Muscle layer of duodenum (tissue), 2 donors: Measurements from ENCODE around the gene DBH.
"Not testable (repeated sequence)": the region's sequence is repeated elsewhere in the genome, so short reads cannot be mapped to it uniquely, and the experiment has no call there.

Experiments used
- H3K27ac ChIP-seq: one replicate; pipeline ENCODE4 v1.7.0; 2013; ENCODE audit warnings: mild to moderate bottlenecking, low read length
- H3K27me3 ChIP-seq: one replicate; pipeline ENCODE4 v1.7.0; 2013; ENCODE audit warnings: low read depth, mild to moderate bottlenecking, control low read depth, low read length
- H3K36me3 ChIP-seq, 2 donors: one replicate each; pipeline ENCODE4 v1.7.0; 2013; ENCODE audit warnings: low read length in 2 of 2, control low read depth in 1 of 2, mild to moderate bottlenecking in 1 of 2; ENCODE audit not compliant: insufficient read depth in 2 of 2, control insufficient read depth in 1 of 2
- H3K4me1 ChIP-seq, 2 donors: one replicate each; pipeline ENCODE4 v1.7.0; 2013; ENCODE audit warnings: low read length in 2 of 2, mild to moderate bottlenecking in 2 of 2, control low read depth in 1 of 2, moderate library complexity in 1 of 2; ENCODE audit not compliant: insufficient read depth in 2 of 2, control insufficient read depth in 1 of 2
- H3K4me3 ChIP-seq, 2 donors: one replicate each; pipeline ENCODE4 v1.7.0; 2013; ENCODE audit warnings: low read length in 2 of 2, low read depth in 1 of 2, mild to moderate bottlenecking in 1 of 2
- H3K9me3 ChIP-seq, 2 donors: one replicate each; pipeline ENCODE4 v1.7.0; 2013; ENCODE audit warnings: low read length in 2 of 2, control low read depth in 1 of 2, mild to moderate bottlenecking in 1 of 2; ENCODE audit not compliant: control insufficient read depth in 1 of 2
- donor health status: healthy.

The DBH gene

DNA sequence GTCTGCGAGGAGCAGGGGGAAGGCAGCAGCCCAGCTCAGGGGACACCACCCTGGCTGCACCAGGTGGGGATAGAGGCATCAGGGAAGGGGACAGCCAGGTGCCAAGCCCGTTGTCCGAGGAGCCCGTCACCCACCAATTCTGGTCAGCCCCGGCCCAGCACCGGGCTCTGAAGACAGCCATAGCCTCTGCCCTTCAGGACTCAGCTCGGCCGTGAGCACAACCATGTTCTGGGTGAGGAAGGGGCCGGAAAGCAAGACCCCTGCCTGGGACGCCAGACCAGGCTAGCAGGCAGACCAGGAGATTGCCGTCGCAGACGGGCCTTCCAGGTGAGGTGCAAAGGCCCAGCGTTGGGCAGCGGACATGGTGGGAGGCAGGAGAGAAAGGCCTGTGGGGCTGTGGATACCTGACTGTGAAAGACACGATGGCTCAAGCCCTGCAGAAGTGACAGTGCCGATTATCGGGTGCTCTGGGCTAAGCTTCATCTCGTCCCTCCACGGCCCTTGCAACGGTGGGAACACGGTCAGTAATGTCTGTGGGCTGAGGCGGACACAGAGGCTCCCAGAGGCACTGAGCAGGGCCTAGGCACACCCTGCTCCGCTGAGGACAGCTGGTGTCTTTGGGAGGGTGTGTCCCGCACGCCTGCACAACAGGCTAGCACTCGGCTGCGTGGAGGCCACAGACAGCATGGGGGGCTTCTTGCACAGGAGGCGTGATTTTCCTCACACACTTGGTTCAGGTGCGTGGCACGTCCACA lies 36.5 kb downstream of the DBH start:
- no peaks in the 10 kb centered on the region for H3K27me3 ChIP-seq

GRCh38 chr9:133673258-133673655 lies 37.1 kb downstream of the DBH start:
- Histone ChIP-seq H3K27me3 (no peaks in the 10 kb centered on the region), H3K36me3 (no peaks in the 10 kb centered on the region), H3K9me3 (no peaks in the 10 kb centered on the region), H3K27ac (no peak overlapping the region), H3K4me3 (no peak overlapping the region), H3K4me1 (no peaks in the 10 kb centered on the region)

More for the DNA sequence above, 36.5 kb downstream of the DBH start:
- Histone ChIP-seq H3K4me1 (no peaks in the 10 kb centered on the region), H3K27ac (no peak overlapping the region), H3K36me3 (no peaks in the 10 kb centered on the region), H3K4me3 (no peak overlapping the region), H3K9me3 (no peaks in the 10 kb centered on the region)

- Histone ChIP-seq H3K36me3 (no peaks in the 10 kb centered on the region), H3K27me3 (no peaks in the 10 kb centered on the region)
Measured at GRCh38 chr9:133674091-133674490, 37.9 kb downstream of the DBH start.

DNA sequence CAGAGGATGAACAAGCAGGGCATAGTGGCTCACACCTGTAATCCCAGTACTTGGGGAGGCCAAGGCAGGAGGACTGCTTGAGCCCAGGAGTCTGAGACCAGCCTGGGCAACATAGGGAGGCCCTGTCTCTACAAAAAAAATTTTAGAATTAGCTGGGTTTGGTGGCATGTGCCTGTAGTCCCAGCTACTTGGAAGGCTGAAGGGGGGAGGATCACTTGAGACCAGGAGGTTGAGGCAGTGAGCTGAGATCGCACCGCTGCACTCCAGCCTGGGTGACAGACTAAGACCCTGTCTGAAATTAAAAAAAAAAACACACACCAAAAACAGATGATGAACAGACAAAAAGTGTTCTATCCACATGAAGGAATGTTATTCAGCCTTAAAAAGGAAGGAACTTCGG lies 39.6 kb downstream of the DBH start:
- not testable (repeated sequence) for H3K4me3 ChIP-seq, H3K36me3 ChIP-seq, H3K9me3 ChIP-seq, H3K27ac ChIP-seq, H3K27me3 ChIP-seq, H3K4me1 ChIP-seq

More at GRCh38 chr9:133674091-133674490, 37.9 kb downstream of the DBH start:
- Histone ChIP-seq H3K9me3 (no peaks in the 10 kb centered on the region), H3K4me1 (peaks cover 0 to 3% of the 10 kb centered on the region in 2 donors), H3K27ac (no peak overlapping the region), H3K4me3 (no peak overlapping the region)

DNA sequence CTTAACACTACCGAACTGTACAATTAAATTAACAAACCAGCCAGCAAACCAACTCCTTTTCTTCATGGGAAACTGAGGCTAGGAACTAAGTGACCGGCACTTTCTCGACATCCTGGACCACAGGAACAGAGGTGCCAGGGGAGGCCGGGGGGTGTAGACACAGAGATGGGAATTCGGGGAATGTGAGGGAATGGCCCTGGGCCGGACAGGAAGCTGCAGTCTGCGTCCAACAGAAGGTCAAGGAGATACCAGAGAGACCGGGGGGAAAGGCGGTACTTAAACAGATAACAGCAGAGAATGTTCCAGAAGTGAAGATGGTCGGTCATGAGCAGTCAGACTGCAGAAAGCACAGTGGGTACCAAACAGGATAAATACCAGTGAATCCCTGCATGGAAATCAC lies 40.3 kb downstream of the DBH start:
- Histone ChIP-seq H3K27ac (no peak overlapping the region), H3K4me3 (no peak overlapping the region), H3K27me3 (no peaks in the 10 kb centered on the region), H3K36me3 (no peaks in the 10 kb centered on the region), H3K9me3 (no peaks in the 10 kb centered on the region), H3K4me1 (peaks cover 0 to 5% of the 10 kb centered on the region in 2 donors)

DNA sequence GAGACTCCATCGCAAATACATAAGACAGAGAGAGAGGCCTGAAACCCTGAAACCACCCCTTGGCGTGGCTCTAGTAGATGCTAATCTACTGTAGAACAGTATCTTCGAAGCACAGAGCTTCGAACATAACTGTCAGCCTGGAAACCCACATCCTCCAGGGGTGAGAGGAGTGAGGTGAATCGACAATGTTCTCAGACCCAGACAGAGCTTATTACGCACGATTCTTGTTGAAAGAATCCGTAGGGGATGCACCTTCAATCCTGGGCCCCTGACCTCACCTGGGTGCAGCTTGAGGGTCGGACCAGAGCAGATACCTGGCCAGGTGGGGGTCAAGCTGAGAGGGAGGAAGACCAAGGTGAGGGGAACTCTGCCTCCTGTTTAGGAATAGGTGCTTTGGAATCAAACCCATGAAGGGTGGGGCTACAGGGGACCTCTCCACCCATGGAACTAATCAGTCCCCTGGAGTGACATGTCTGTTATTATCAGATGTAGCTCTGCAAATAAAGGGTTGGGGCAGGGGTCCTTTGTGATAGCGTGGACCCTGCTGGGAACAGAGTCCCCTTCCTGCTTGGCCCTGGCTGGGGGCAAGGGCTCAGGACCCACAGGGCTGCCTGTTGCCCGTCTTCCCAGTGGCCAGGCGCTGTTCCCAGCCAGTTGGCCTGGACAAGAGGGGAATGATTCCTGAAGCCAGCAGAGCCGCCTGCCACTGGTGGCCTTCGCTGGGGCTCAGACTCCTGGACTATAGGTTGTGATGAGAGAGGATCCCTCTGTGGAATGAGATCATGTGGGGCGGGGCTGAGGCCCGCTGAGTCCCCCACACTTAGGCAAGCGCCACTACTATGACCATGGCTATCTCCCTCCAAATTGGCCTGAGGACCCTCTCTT lies 41.2 kb downstream of the DBH start:
- no peaks in the 10 kb centered on the region for H3K36me3 ChIP-seq
- H3K27ac ChIP-seq = no peak overlapping the region
- H3K4me3 ChIP-seq = no peak overlapping the region
- no peaks in the 10 kb centered on the region for H3K27me3 ChIP-seq
- H3K9me3 ChIP-seq = no peaks in the 10 kb centered on the region
- H3K4me1 ChIP-seq = peaks cover 0 to 5% of the 10 kb centered on the region in 2 donors

DNA sequence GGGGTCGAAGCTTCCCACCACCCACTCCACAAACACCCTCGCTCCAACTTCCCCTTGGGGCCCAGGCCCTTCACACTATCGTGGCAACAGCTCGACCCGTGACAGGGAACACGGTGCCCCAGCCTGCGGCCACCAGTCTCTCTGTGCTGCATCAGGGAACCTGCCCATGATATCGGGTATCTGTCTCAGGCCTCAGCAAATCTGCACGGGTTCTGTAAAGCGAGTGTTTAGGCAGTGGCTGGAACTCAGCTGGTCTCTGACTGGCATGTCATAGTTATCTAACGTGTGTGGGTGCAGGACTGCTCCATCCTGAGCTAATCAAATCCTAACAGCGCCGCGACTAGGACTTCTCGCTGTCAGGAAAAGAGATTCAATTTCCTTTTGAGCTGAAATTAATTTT lies 42.9 kb downstream of the DBH start:
- H3K9me3 ChIP-seq = no peaks in the 10 kb centered on the region
- H3K27ac ChIP-seq = no peak overlapping the region
- no peak overlapping the region for H3K4me3 ChIP-seq
- H3K36me3 ChIP-seq = no peaks in the 10 kb centered on the region
- H3K4me1 ChIP-seq = peaks cover 0 to 16% of the 10 kb centered on the region in 2 donors
- no peaks in the 10 kb centered on the region for H3K27me3 ChIP-seq

- peaks cover 0 to 16% of the 10 kb centered on the region in 2 donors for H3K4me1 ChIP-seq
- no peaks in the 10 kb centered on the region for H3K27me3 ChIP-seq
- no peak overlapping the region for H3K27ac ChIP-seq
- H3K4me3 ChIP-seq = no peak overlapping the region
- no peaks in the 10 kb centered on the region for H3K36me3 ChIP-seq
- H3K9me3 ChIP-seq = no peaks in the 10 kb centered on the region
Measured at GRCh38 chr9:133679466-133680061, 43.4 kb downstream of the DBH start.

GRCh38 chr9:133680250-133680975 lies 44.2 kb downstream of the DBH start:
- Histone ChIP-seq H3K4me3 (no peak overlapping the region), H3K27me3 (no peaks in the 10 kb centered on the region), H3K36me3 (no peaks in the 10 kb centered on the region), H3K27ac (no peak overlapping the region), H3K9me3 (no peaks in the 10 kb centered on the region), H3K4me1 (peaks cover 0 to 16% of the 10 kb centered on the region in 2 donors)

GRCh38 chr9:133680976-133681657 lies 45.0 kb downstream of the DBH start:
- no peaks in the 10 kb centered on the region for H3K9me3 ChIP-seq
- H3K36me3 ChIP-seq = no peaks in the 10 kb centered on the region
- H3K4me1 ChIP-seq = peaks cover 0 to 16% of the 10 kb centered on the region in 2 donors
- H3K27me3 ChIP-seq = no peaks in the 10 kb centered on the region
- no peak overlapping the region for H3K27ac ChIP-seq
- no peak overlapping the region for H3K4me3 ChIP-seq
